KMS-11 (cell line): ENCODE results near the gene EIF1.
"Not testable (repeated sequence)": the region's sequence is repeated elsewhere in the genome, so short reads cannot be mapped to it uniquely, and the experiment has no call there.

Experiments
- H2AFZ ChIP-seq: fragments of 200-600 bp; sonication (generic); 2 replicates; pipeline ENCODE4 v1.6.1; 2016; ENCODE audit warnings: antibody characterized with exemption, mixed run types, low read depth
- H3K27ac ChIP-seq: fragments of 200-600 bp; sonication (generic); 2 replicates; pipeline ENCODE4 v1.6.1; 2016; ENCODE audit warnings: mild to moderate bottlenecking, mixed run types
- H3K27me3 ChIP-seq: fragments of 200-600 bp; sonication (generic); 2 replicates; pipeline ENCODE4 v1.6.1; 2017; ENCODE audit warnings: mild to moderate bottlenecking, low read depth, mixed run types, moderate library complexity; ENCODE audit not compliant: insufficient read depth
- H3K36me3 ChIP-seq: fragments of 200-600 bp; sonication (generic); 2 replicates; pipeline ENCODE4 v1.6.1; 2017; ENCODE audit warnings: mild to moderate bottlenecking, mixed run types; ENCODE audit not compliant: insufficient read depth
- H3K4me1 ChIP-seq: fragments of 200-600 bp; sonication (generic); 2 replicates; pipeline ENCODE4 v1.6.1; 2016; ENCODE audit warnings: mild to moderate bottlenecking, low read depth, mixed run types; ENCODE audit not compliant: poor library complexity, severe bottlenecking
- H3K4me2 ChIP-seq: fragments of 200-600 bp; sonication (generic); 2 replicates; pipeline ENCODE4 v1.7.0; 2016; ENCODE audit warnings: mild to moderate bottlenecking, mixed run types
- H3K4me3 ChIP-seq: fragments of 200-600 bp; sonication (generic); IDR thresholded peaks from 2 replicates; pipeline ENCODE4 v1.6.1; 2017; ENCODE audit warnings: low read depth, low read length, mixed read lengths; ENCODE audit not compliant: insufficient read depth
- H3K79me2 ChIP-seq: fragments of 200-600 bp; sonication (generic); 2 replicates; pipeline ENCODE4 v1.6.1; 2016; ENCODE audit warnings: low read depth, mixed run types; ENCODE audit not compliant: insufficient read depth
- H3K9ac ChIP-seq: fragments of 200-600 bp; sonication (generic); 2 replicates; pipeline ENCODE4 v1.6.1; 2016; ENCODE audit warnings: mild to moderate bottlenecking, mixed run types
- H4K20me1 ChIP-seq: fragments of 200-600 bp; sonication (generic); 2 replicates; pipeline ENCODE4 v1.6.1; 2016; ENCODE audit warnings: mild to moderate bottlenecking, mixed run types; ENCODE audit not compliant: insufficient read depth
- CTCF ChIP-seq: fragments of 200-600 bp; sonication (generic); conservative IDR thresholded peaks from 2 replicates; pipeline ENCODE4 v1.6.1; 2017; ENCODE audit warnings: low read depth, mild to moderate bottlenecking, antibody characterized with exemption, low read length, moderate library complexity, mixed read lengths

The EIF1 gene

GRCh38 chr17:41697122-41697962, 8.7 kb downstream of the EIF1 start:
- H3K36me3 ChIP-seq = no peaks in the 10 kb centered on the region; the same call in 1 of the 2 replicates
- TF ChIP-seq CTCF = no peak
- peaks cover 29% of the 10 kb centered on the region for H3K4me1 ChIP-seq
- peak overlapping the region; percentile 17; the same call in 1 of the 2 replicates for H3K27ac ChIP-seq
- H2AFZ ChIP-seq = peak overlapping the region; percentile 26
- H3K4me2 ChIP-seq = peak overlapping the region; percentile 47
- no peak overlapping the region for H3K9ac ChIP-seq
- H3K4me3 ChIP-seq = no peak overlapping the region
- peaks cover 1% of the 10 kb centered on the region; the same call in 1 of the 2 replicates for H4K20me1 ChIP-seq
- H3K79me2 ChIP-seq = no peaks in the 10 kb centered on the region
- H3K27me3 ChIP-seq = no peaks in the 10 kb centered on the region

- peaks cover 26% of the 10 kb centered on the region for H3K4me1 ChIP-seq
- not testable (repeated sequence) for H2AFZ ChIP-seq, H3K79me2 ChIP-seq, H3K4me3 ChIP-seq, H3K27ac ChIP-seq, H3K9ac ChIP-seq, H3K4me2 ChIP-seq, H3K36me3 ChIP-seq, H4K20me1 ChIP-seq, H3K27me3 ChIP-seq
These were observed 12.2 kb downstream of the EIF1 start for GRCh38 chr17:41700843-41701242.

- H3K4me2 ChIP-seq = no peak overlapping the region
These were observed 14.0 kb downstream of the EIF1 start for GRCh38 chr17:41702712-41703111.

GRCh38 chr17:41705271-41705991, 16.7 kb downstream of the EIF1 start:
- no peaks in the 10 kb centered on the region for H3K4me1 ChIP-seq
- H3K36me3 ChIP-seq = no peaks in the 10 kb centered on the region
- no peak overlapping the region for H3K4me3 ChIP-seq
- TF ChIP-seq CTCF = no peak
- no peak overlapping the region for H3K9ac ChIP-seq
- no peaks in the 10 kb centered on the region for H3K79me2 ChIP-seq
- no peak overlapping the region for H3K27ac ChIP-seq
- H2AFZ ChIP-seq = no peak overlapping the region
- H3K4me2 ChIP-seq = no peak overlapping the region
- H3K27me3 ChIP-seq = no peaks in the 10 kb centered on the region
- no peaks in the 10 kb centered on the region for H4K20me1 ChIP-seq

More at GRCh38 chr17:41702712-41703111, 14.0 kb downstream of the EIF1 start:
- Histone ChIP-seq H3K36me3 (no peaks in the 10 kb centered on the region), H3K4me3 (no peak overlapping the region), H3K27me3 (no peaks in the 10 kb centered on the region), H3K9ac (no peak overlapping the region), H3K27ac (no peak overlapping the region), H3K4me1 (peaks cover 7% of the 10 kb centered on the region), H3K79me2 (no peaks in the 10 kb centered on the region), H2AFZ (no peak overlapping the region), H4K20me1 (no peaks in the 10 kb centered on the region)
- no peak for TF ChIP-seq CTCF
